Spleen (tissue), 11 donors: ENCODE results near the gene PTPRC. TPM values are rescaled to one million over a fixed set of nuclear protein-coding genes. Genes with fewer than 3 reads are reported as not detected.

Source experiments
- DNase-seq: peaks from one replicate; pipeline ENCODE4 v3.0.0-alpha.2; 2020
- H3K27ac ChIP-seq, 8 donors: fragments of 200-600 bp; sonication (generic) in 7 of 8; 1 replicate in 4 of 8; 2 replicates in 4 of 8; pipeline versions ENCODE4 v1.5.0 to v1.8.0; 2016 to 2021; ENCODE audit warnings: inconsistent platforms in 4 of 8, mild to moderate bottlenecking in 4 of 8, moderate library complexity in 1 of 8
- H3K27me3 ChIP-seq, 7 donors: fragments of 200-600 bp; sonication (generic) in 6 of 7; replicated peaks in 1 of 7; 1 replicate in 4 of 7; 2 replicates in 3 of 7; pipeline versions ENCODE4 v1.5.0 to v1.8.0; 2016 to 2021; ENCODE audit warnings: inconsistent platforms in 3 of 7, mild to moderate bottlenecking in 1 of 7
- H3K36me3 ChIP-seq, 6 donors: fragments of 200-600 bp; sonication (generic) in 5 of 6; 1 replicate in 4 of 6; 2 replicates in 2 of 6; pipeline versions ENCODE4 v1.5.0 to v1.8.0; 2016 to 2021; ENCODE audit warnings: inconsistent platforms in 2 of 6
- H3K4me1 ChIP-seq, 6 donors: fragments of 200-600 bp; sonication (generic) in 5 of 6; 1 replicate in 3 of 6; 2 replicates in 3 of 6; pipeline versions ENCODE4 v1.5.0 to v1.8.0; 2016 to 2021; ENCODE audit warnings: inconsistent platforms in 3 of 6
- H3K4me3 ChIP-seq, 8 donors: fragments of 200-600 bp; sonication (generic) in 7 of 8; 1 replicate in 4 of 8; 2 replicates in 4 of 8; pipeline versions ENCODE4 v1.5.0 to v1.8.0; 2016 to 2021; ENCODE audit warnings: inconsistent platforms in 4 of 8, mild to moderate bottlenecking in 4 of 8, moderate library complexity in 2 of 8
- H3K9me3 ChIP-seq, 8 donors: fragments of 200-600 bp; sonication (generic) in 7 of 8; 1 replicate in 4 of 8; 2 replicates in 4 of 8; pipeline versions ENCODE4 v1.5.0 to v1.8.0; 2016 to 2021; ENCODE audit warnings: inconsistent platforms in 4 of 8
- CTCF ChIP-seq, 11 experiments: fragments of 200-600 bp in 7 of 11; fragments of 450-650 bp in 4 of 11; sonication (generic) in 4 of 11; IDR thresholded peaks in 8 of 11; conservative IDR thresholded peaks in 3 of 11; 1 replicate in 7 of 11; 2 replicates in 4 of 11; pipeline versions ENCODE4 v1.4.0 to v1.8.0; 2016 to 2021; ENCODE audit warnings: antibody characterized with exemption in 11 of 11, inconsistent platforms in 4 of 11, mild to moderate bottlenecking in 1 of 11
- POLR2A ChIP-seq, 3 donors: fragments of 450-650 bp; IDR thresholded peaks; one replicate each; pipeline ENCODE4 v1.5.1; 2017; ENCODE audit warnings: antibody characterized with exemption in 3 of 3, mild to moderate bottlenecking in 1 of 3
- POLR2AphosphoS5 ChIP-seq, 3 donors: sonication (generic); formaldehyde crosslinking; IDR thresholded peaks; one replicate each; pipeline ENCODE4 v1.5.1; 2017; ENCODE audit warnings: antibody characterized with exemption in 3 of 3
- WGBS, 5 donors: extraction: QIAGEN DNeasy Blood & Tissue Kit in 3 of 5; methylation state at CpG; one replicate each; pipeline versions ENCODE4 v1.1.5 to v1.1.7; 2013 to 2018; 5-methylcytosine and 5-hydroxymethylcytosine counted together
- intact Hi-C: fragments of 100-400 bp; cut with DNase I; formaldehyde crosslinking; loops from one replicate; pipeline ENCODE4 v1.15.0; 2023; ENCODE audit warnings: low total_unique reads
- polyA plus RNA-seq, 3 donors: library from polyadenylated mRNA; stranded (reverse); fragments of 200-250 nt; gene quantifications; one replicate each; pipeline ENCODE4 v1.2.1, GENCODE V29; 2013
- total RNA-seq, 7 donors: library from RNA; depleted of rRNA in 3 of 7; stranded (reverse); fragments of >200 nt in 3 of 7; fragmentation: NEBNext Ultra II Directional in 4 of 7; extraction: Animal tissue kit (Norgen Biotek cat#: 25700) in 4 of 7; gene quantifications; one replicate each; pipeline versions ENCODE4 v1.1.0 to v1.2.1, GENCODE V29; 2016 to 2021
- donor health status: healthy with polysubstance abuse.
- donor health status: DM: no; HTN: no; CAD: no; lungs with moderate emphysema.
- donor health status: DM: no; HTN: no; CAD: no.
- donor health status: Bipolar disorder and iron deficiency.
- donor health status: healthy.
- donor health status: DM: no; HTN: no; CAD: no.
- donor health status: DM: yes; HTN: yes; CAD: no.

The PTPRC gene
- total and polyA plus RNA-seq, 10 donors = 79.2 to 716 (median 476) TPM

DNA sequence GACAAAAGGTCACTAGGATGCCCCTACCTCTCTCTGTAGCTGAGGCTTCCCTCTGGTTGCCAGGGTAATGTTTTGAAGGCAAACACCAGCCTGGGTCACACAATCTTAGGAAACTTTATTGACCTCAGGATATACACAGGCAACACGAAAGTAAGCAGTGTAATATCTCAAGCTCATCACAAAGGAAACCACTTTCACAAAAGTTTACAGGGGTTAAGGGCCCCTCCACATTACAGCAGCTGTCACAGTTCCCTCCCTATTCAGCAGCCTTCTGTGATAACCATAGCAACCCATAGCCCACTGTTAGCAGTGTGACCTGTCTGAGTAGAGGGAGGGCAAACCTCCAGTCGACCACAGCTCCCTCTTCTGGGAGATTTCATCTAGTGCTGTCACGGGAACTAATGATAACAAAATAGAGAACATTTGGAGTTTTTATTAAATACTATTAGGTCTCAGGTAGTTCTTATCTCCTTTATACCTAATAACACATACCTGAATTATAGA lies 149.8 kb downstream of the PTPRC start:
- DNase-seq = no peak
- WGBS, 5 donors = 19 to 22% (median 19%) methylated on average over 3 of the region's 3 CpGs
- Histone ChIP-seq H3K27ac (peak overlapping the region in 4 of 8 donors; percentile 15 to 55 (median 24)), H3K27me3 (no peaks in the 10 kb centered on the region), H3K36me3 (no peaks in the 10 kb centered on the region), H3K4me1 (peaks cover 0 to 17% (median 5%) of the 10 kb centered on the region in 6 donors), H3K4me3 (no peak overlapping the region), H3K9me3 (no peaks in the 10 kb centered on the region)
- TF ChIP-seq POLR2A (IDR thresholded peaks at IDR 0.05) (no peak), POLR2AphosphoS5 (IDR thresholded peaks at IDR 0.05) (no peak), CTCF (IDR thresholded peaks at IDR 0.05 in 8 of 11, conservative IDR thresholded peaks at IDR 0.05 in 3 of 11) (peak in 6 of 11 experiments; percentile 16 to 42 (median 22))
- intact Hi-C loops = no loop called here

GRCh38 chr1:198793714-198794113 lies 154.9 kb downstream of the PTPRC start:
- intact Hi-C loops = no loop called here
- no peak overlapping the region for H3K27ac ChIP-seq

GRCh38 chr1:198794498-198794897 lies 155.7 kb downstream of the PTPRC start:
- Histone ChIP-seq H3K27me3 (no peaks in the 10 kb centered on the region), H3K4me3 (no peak overlapping the region), H3K4me1 (no peaks in the 10 kb centered on the region), H3K27ac (no peak overlapping the region), H3K36me3 (no peaks in the 10 kb centered on the region), H3K9me3 (peaks cover 0 to 25% (median 20%) of the 10 kb centered on the region in 8 donors)
- no peak for DNase-seq
- intact Hi-C loops = no loop called here
- TF ChIP-seq CTCF (IDR thresholded peaks at IDR 0.05 in 8 of 11, conservative IDR thresholded peaks at IDR 0.05 in 3 of 11) (no peak), POLR2AphosphoS5 (IDR thresholded peaks at IDR 0.05) (no peak), POLR2A (IDR thresholded peaks at IDR 0.05) (no peak)

More at GRCh38 chr1:198793714-198794113, 154.9 kb downstream of the PTPRC start:
- H3K27me3 ChIP-seq = no peaks in the 10 kb centered on the region
- no peak overlapping the region for H3K4me3 ChIP-seq
- WGBS, 5 donors = 78 to 95% (median 86%) methylated on average over 3 of the region's 3 CpGs
- DNase-seq = no peak
- H3K9me3 ChIP-seq = peaks cover 0 to 25% (median 20%) of the 10 kb centered on the region in 8 donors
- no peak for TF ChIP-seq POLR2A (IDR thresholded peaks at IDR 0.05)
- TF ChIP-seq CTCF (IDR thresholded peaks at IDR 0.05 in 8 of 11, conservative IDR thresholded peaks at IDR 0.05 in 3 of 11) = no peak
- TF ChIP-seq POLR2AphosphoS5 (IDR thresholded peaks at IDR 0.05) = no peak
- H3K4me1 ChIP-seq = peaks cover 0 to 6% (median 1%) of the 10 kb centered on the region in 6 donors
- H3K36me3 ChIP-seq = no peaks in the 10 kb centered on the region

DNA sequence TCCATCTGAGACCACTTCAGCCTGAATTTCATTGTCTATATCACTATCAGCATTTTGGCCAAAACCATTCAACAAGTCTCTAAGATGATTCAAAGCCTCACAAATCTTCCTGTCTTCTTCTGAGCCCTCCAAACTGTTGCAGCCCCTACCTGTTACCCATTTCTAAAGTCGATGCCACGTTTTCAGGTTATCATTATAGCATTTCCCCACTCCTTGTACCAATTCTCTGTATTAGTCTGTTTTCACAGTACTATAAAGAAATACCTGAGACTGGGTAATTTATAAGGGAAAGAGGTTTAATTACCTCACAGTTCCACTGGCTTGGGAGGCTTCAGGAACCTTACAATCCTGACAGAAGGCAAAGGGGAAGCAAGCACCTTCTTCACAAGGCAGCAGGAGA lies 158.8 kb downstream of the PTPRC start:
- Histone ChIP-seq H3K4me3 (no peak overlapping the region), H3K9me3 (peaks cover 0 to 25% (median 20%) of the 10 kb centered on the region in 8 donors), H3K27ac (no peak overlapping the region), H3K36me3 (no peaks in the 10 kb centered on the region), H3K4me1 (no peaks in the 10 kb centered on the region), H3K27me3 (no peaks in the 10 kb centered on the region)
- no peak for DNase-seq
- intact Hi-C loops = no loop called here
- TF ChIP-seq POLR2A (IDR thresholded peaks at IDR 0.05) (no peak), POLR2AphosphoS5 (IDR thresholded peaks at IDR 0.05) (no peak), CTCF (IDR thresholded peaks at IDR 0.05 in 8 of 11, conservative IDR thresholded peaks at IDR 0.05 in 3 of 11) (no peak)
- 89 to 98% (median 96%) methylated on average over 2 of the region's 2 CpGs for WGBS, 5 donors
